H1 (cell line): ENCODE results near the gene NDUFAB1. TPM values are rescaled to one million over a fixed set of nuclear protein-coding genes. Genes with fewer than 3 reads are reported as not detected.

ENCODE experiments used
- CEBPB ChIP-seq: IDR thresholded peaks from 2 replicates; pipeline ENCODE4 v1.6.1; 2012; ENCODE audit warnings: low read depth, low read length
- EZH2 ChIP-seq: fragments of 200-600 bp; sonication (generic); IDR thresholded peaks from 2 replicates; pipeline ENCODE4 v1.7.1; 2012; ENCODE audit warnings: low read depth, mild to moderate bottlenecking, moderate library complexity, low read length, inconsistent platforms; ENCODE audit not compliant: severe bottlenecking
- JUN ChIP-seq: IDR thresholded peaks from 2 replicates; pipeline ENCODE4 v1.6.1; 2011; ENCODE audit warnings: low read depth, mild to moderate bottlenecking, improper control_type of control experiment, low read length
- RNF2 ChIP-seq: fragments of 200-900, 300-1000 bp; sonication (generic); IDR thresholded peaks from 2 replicates; pipeline ENCODE4 v1.7.1; 2016; ENCODE audit warnings: borderline replicate concordance, low read depth, mild to moderate bottlenecking, antibody characterized with exemption, low read length; ENCODE audit not compliant: poor library complexity, severe bottlenecking; ENCODE audit errors: missing control alignments
- SRF ChIP-seq: IDR thresholded peaks from 2 replicates; pipeline ENCODE4 v1.6.1; 2011; ENCODE audit warnings: mild to moderate bottlenecking, low read depth, low read length, moderate library complexity
- polyA plus RNA-seq, 7 experiments: library from polyadenylated mRNA; depleted of rRNA in 3 of 7; stranded (reverse) in 5 of 7; unstranded in 2 of 7; fragments of >200 nt in 5 of 7; fragments of 200-250 nt in 2 of 7; gene quantifications; 1 replicate in 5 of 7; 2 replicates in 1 of 7; 4 replicates in 1 of 7; pipeline versions ENCODE4 v1.2.1 to v1.2.3, GENCODE V29; 2011 to 2013; ENCODE audit warnings: missing spikeins in 2 of 7, mixed read lengths in 2 of 7
- total RNA-seq: library from RNA; stranded (reverse); fragmentation: NEBNext Ultra II Directional; extraction: Animal tissue kit (Norgen Biotek cat#: 25700); gene quantifications from 2 replicates; pipeline ENCODE4 v1.2.1, GENCODE V29; 2021

Gene NDUFAB1
- total and polyA plus RNA-seq, 2 of the 8 experiments (the other 6 are each of a cell fraction or from before 2014, with no cell fraction given) = 135 to 294 TPM

- TF ChIP-seq JUN (no peak), RNF2 (no peak), CEBPB (no peak), SRF (no peak), EZH2 (no peak)
These were observed 33.4 kb upstream of the NDUFAB1 start (continued) for GRCh38 chr16:23629516-23629915.
